NT2/D1 (cell line): Measurements from ENCODE around the gene DMRTC2.

Experiments used
- DNase-seq: peaks from one replicate; pipeline ENCODE4 v3.0.0-alpha.2; 2011; ENCODE audit warnings: low read depth, low spot score
- H3K27me3 ChIP-seq: 2 replicates; pipeline ENCODE4 v1.6.0; 2011; ENCODE audit warnings: mild to moderate bottlenecking; ENCODE audit not compliant: insufficient read length, insufficient read depth
- H3K36me3 ChIP-seq: 2 replicates; pipeline ENCODE4 v1.6.1; 2011; ENCODE audit warnings: mild to moderate bottlenecking, low read length, mixed read lengths; ENCODE audit not compliant: insufficient read depth, insufficient read length
- H3K4me1 ChIP-seq: 2 replicates; pipeline ENCODE4 v1.5.1; 2011; ENCODE audit not compliant: insufficient read depth, insufficient read length
- H3K4me3 ChIP-seq: 2 replicates; pipeline ENCODE4 v1.5.1; 2011; ENCODE audit warnings: low read depth; ENCODE audit not compliant: insufficient read length
- H3K9ac ChIP-seq: 2 replicates; pipeline ENCODE4 v1.6.0; 2011; ENCODE audit warnings: low read depth; ENCODE audit not compliant: insufficient read length
- H3K9me3 ChIP-seq: 2 replicates; pipeline ENCODE4 v1.5.1; 2011; ENCODE audit warnings: mild to moderate bottlenecking, low read length; ENCODE audit not compliant: insufficient read depth
- SUZ12 ChIP-seq: IDR thresholded peaks from 2 replicates; pipeline ENCODE4 v1.6.1; 2011; ENCODE audit not compliant: insufficient read length, insufficient read depth; ENCODE audit errors: extremely low read depth
- YY1 ChIP-seq: IDR thresholded peaks from 2 replicates; pipeline ENCODE4 v1.6.1; 2011; ENCODE audit not compliant: insufficient read length, insufficient read depth
- ZNF274 ChIP-seq: IDR thresholded peaks from 2 replicates; pipeline ENCODE4 v1.6.1; 2011; ENCODE audit warnings: mild to moderate bottlenecking, low read depth, low read length

Gene DMRTC2

DNA sequence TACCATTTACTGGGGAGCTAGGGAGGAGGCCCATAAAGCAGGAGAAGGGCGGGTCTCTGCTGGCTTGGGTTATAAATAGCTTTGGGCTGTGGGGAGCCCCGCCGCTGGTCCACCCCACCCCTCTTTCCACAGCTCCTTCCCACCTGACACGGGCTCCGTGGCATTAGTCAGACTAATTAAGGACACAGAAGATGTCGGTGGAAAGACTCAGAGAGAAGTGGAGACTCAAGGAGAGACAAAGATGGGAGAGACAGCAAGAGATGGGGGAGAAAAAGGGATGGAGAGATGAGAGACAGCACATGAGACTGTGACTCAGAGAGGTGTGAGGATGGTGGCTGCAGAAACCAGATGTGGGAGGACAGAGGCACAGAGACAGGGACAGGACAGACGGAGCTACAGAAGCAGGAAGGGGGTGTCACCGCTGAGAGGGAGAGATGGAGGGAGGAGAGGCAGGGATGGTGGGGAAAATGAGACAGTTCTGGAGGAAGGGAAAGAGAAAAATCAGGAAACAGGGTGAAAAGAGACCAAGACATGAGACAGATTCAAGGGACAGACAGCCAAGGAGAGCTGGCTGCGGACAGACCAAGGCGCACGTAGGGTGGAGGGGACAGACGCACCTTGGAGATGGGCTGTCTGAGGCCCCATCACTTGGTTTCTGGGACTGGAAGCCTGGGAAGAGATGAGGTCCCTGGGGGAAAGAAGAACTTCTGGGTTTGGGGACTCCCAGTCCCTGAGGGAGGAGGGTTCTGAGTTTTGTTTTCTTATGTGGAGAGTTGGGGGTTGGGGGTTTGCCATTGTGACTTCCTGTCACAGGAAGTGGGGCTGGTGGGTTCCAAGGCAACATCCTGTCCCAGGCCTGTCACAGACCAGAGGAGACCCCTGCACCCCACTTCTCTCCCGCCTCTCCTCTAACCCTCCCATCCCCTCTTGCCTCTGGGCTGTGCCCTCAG is 42.2 kb downstream of the DMRTC2 start:
- Histone ChIP-seq H3K4me1 (peaks cover 2% of the 10 kb centered on the region), H3K9me3 (no peaks in the 10 kb centered on the region), H3K27me3 (peaks cover 18% of the 10 kb centered on the region), H3K9ac (peak overlapping the region; percentile 51), H3K36me3 (peaks cover 19% of the 10 kb centered on the region), H3K4me3 (no peak overlapping the region)
- no peak for DNase-seq
- TF ChIP-seq SUZ12 (no peak), ZNF274 (no peak), YY1 (no peak)

DNA sequence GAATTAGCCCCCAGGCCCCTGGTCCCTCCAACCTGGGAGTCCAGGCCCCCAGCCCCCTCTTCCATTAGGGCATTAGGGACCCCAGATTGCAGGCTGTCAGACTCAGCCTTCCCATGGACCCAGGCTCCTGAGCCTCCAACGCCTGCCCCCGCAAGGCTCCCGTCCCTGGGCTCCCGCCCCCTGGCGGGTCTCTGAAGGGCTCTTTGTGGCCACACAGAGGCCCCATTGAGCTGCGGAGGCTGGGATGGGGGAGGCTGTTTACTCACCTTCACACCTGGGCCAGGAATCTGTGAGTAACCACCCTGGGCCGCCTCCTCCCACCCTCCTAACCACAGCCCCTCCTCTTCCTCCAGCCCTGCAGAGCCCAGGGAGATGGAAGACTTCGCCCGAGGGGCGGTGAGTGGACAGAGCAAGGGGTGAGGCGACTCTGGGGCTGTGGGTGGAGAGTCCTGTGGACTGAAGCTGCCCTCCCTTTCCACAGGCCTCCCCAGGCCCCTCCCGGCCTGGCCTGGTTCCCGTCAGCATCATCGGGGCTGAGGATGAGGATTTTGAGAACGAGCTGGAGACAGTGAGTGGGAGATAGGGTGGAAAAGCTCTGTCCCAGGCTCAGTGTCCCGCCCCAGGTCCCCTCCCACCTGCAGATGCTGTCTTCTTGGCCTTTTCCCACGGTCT is 43.0 kb downstream of the DMRTC2 start:
- Histone ChIP-seq H3K9me3 (no peaks in the 10 kb centered on the region), H3K4me1 (peaks cover 4% of the 10 kb centered on the region), H3K27me3 (peaks cover 10% of the 10 kb centered on the region), H3K9ac (peak overlapping the region; percentile 51), H3K4me3 (no peak overlapping the region), H3K36me3 (peaks cover 27% of the 10 kb centered on the region)
- TF ChIP-seq YY1, result no peak
- TF ChIP-seq ZNF274, result no peak
- no peak for TF ChIP-seq SUZ12
- peak; percentile 36 for DNase-seq

DNA sequence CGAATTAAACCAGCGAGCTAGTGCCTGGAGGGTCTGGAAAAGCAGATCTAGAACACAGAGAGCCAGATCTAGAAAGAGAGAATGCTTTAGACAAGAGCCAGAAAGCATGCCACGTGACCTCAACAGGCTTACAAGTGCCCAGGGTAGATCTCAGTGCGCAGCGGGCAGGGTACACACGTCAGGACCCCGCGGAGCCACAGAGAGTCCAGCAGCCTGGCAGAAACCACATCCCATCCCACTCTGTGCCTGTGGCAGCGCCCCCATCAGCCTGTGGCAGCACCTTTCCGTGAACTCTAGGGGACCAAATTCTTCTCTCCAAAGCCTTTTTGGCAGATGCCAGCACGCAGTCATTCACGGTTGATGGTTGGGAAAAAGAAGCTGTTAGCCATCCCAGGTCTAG is 44.1 kb downstream of the DMRTC2 start:
- TF ChIP-seq YY1 (no peak), ZNF274 (no peak), SUZ12 (no peak)
- Histone ChIP-seq H3K9ac (no peak overlapping the region), H3K36me3 (peaks cover 28% of the 10 kb centered on the region)

DNA sequence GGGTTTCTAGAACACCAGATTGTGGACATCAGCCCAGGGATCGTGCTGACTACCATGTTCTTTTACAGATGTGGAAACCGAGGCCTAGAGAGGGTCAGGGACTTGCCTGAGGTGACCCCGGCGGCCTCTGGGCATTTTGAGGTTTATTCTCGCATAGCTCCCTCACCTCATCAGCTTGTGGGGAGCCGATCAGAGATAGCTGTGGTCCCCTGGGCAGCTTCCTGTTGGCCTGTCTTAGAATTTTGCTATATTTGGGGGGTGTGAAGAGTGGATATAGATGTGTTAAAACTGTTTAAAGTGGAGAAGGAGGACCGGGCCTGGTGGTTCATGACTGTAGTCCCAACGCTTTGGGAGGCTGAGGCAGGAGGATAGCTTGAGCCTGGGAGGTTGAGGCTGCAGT is 45.1 kb downstream of the DMRTC2 start:
- H3K9ac ChIP-seq, result no peak overlapping the region
- H3K9me3 ChIP-seq, result no peaks in the 10 kb centered on the region
- no peak overlapping the region for H3K4me3 ChIP-seq
- H3K27me3 ChIP-seq, result no peaks in the 10 kb centered on the region
- peaks cover 32% of the 10 kb centered on the region for H3K36me3 ChIP-seq
- peaks cover 5% of the 10 kb centered on the region for H3K4me1 ChIP-seq
- DNase-seq, result no peak
- TF ChIP-seq SUZ12 (no peak), ZNF274 (no peak), YY1 (no peak)

More for the DNA sequence above, 44.1 kb downstream of the DMRTC2 start:
- Histone ChIP-seq H3K27me3 (no peaks in the 10 kb centered on the region), H3K4me3 (no peak overlapping the region), H3K9me3 (no peaks in the 10 kb centered on the region), H3K4me1 (peaks cover 2% of the 10 kb centered on the region)
- no peak for DNase-seq

DNA sequence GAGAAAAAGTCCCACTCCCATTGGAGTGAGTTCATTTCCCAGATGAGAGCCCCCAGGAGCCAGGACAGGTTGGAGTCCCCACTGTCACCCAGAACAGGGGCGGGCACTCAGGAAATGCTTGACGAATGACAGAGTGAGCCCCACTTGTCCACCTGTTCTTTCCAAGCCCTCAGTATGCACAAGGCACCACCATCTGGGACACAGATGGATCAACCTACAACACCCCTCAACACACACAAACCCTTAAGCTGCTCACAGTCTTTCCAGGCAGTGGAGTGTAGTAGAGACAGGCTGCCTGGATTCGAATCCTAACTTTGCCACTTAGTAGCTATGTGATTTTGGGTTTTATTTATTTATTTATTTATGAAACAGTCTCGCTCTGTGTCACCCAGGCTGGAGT is 46.1 kb downstream of the DMRTC2 start:
- peaks cover 41% of the 10 kb centered on the region for H3K36me3 ChIP-seq
- H3K4me3 ChIP-seq, result no peak overlapping the region
- no peak for DNase-seq
- peaks cover 5% of the 10 kb centered on the region for H3K4me1 ChIP-seq
- no peaks in the 10 kb centered on the region for H3K27me3 ChIP-seq
- H3K9me3 ChIP-seq, result no peaks in the 10 kb centered on the region
- no peak overlapping the region for H3K9ac ChIP-seq
- TF ChIP-seq ZNF274 (no peak), YY1 (no peak), SUZ12 (no peak)

DNA sequence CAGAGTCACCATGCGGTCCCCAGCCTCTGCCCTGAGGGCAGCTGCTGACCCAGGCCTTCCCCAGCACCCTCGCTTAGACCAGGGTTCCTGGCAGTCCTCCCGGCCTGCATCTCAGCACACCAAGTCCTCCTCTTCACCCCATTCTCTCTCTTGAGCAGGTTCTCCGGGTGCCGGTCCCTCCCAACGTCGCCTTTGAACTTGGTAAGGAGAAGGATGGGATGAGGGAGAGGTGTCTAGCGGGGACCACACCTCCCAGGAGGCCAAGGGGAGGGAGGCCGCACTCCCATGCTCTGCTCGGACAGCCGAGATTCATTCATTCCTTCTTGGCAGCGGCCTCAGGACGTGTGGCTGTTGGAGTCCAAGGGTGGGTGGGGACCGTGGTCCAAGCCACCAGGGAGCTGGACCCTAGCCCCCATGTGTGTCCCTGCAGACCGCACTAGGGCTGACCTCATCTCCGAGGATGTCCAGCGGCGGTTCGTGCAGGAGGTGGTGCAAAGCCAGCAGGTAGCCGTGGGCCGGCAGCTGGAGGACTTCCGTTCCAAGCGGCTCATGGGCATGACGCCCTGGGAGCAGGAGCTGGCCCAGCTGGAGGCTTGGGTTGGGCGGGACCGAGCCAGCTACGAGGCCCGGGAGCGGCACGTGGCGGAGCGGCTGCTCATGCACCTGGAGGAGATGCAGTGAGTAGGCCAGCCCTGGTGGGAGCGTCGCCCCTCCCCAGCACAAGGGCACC is 47.5 kb downstream of the DMRTC2 start:
- Histone ChIP-seq H3K36me3 (peaks cover 44% of the 10 kb centered on the region), H3K27me3 (no peaks in the 10 kb centered on the region), H3K9ac (no peak overlapping the region), H3K9me3 (no peaks in the 10 kb centered on the region), H3K4me1 (peaks cover 8% of the 10 kb centered on the region), H3K4me3 (no peak overlapping the region)
- no peak for DNase-seq
- no peak for TF ChIP-seq SUZ12
- no peak for TF ChIP-seq ZNF274
- TF ChIP-seq YY1, result no peak
